Peyer's patch (tissue), 4 donors: Measurements from ENCODE around the gene UHRF1. TPM values are rescaled to one million over a fixed set of nuclear protein-coding genes. Genes with fewer than 3 reads are reported as not detected.

ENCODE experiments used
- DNase-seq, 3 donors: peaks; one replicate each; pipeline ENCODE4 v3.0.0-alpha.2; 2017 to 2019
- H3K27ac ChIP-seq, 4 donors: fragments of 200-600 bp; sonication (generic); one replicate each; pipeline ENCODE4 v1.5.1; 2016 to 2019
- H3K27me3 ChIP-seq, 2 donors: fragments of 200-600 bp; sonication (generic); one replicate each; pipeline ENCODE4 v1.5.1; 2019
- H3K36me3 ChIP-seq, 3 donors: fragments of 200-600 bp; sonication (generic); one replicate each; pipeline ENCODE4 v1.5.1; 2016 to 2019
- H3K4me1 ChIP-seq, 4 donors: fragments of 200-600 bp; sonication (generic); one replicate each; pipeline ENCODE4 v1.5.1; 2016 to 2019
- H3K4me3 ChIP-seq, 4 donors: fragments of 200-600 bp; sonication (generic); 1 replicate in 3 of 4; 2 replicates in 1 of 4; pipeline ENCODE4 v1.5.1; 2016 to 2019; ENCODE audit warnings: mild to moderate bottlenecking in 1 of 4
- H3K9me3 ChIP-seq, 4 donors: fragments of 200-600 bp; sonication (generic); one replicate each; pipeline ENCODE4 v1.5.1; 2016 to 2019; ENCODE audit warnings: mild to moderate bottlenecking in 1 of 4
- POLR2A ChIP-seq, 2 donors: fragments of 450-650 bp; IDR thresholded peaks; one replicate each; pipeline ENCODE4 v1.5.1; 2017; ENCODE audit warnings: antibody characterized with exemption in 2 of 2, mild to moderate bottlenecking in 2 of 2, moderate library complexity in 2 of 2
- total RNA-seq, 4 donors: library from RNA; depleted of rRNA; stranded (reverse); fragments of >200 nt; gene quantifications; one replicate each; pipeline ENCODE4 v1.1.0, GENCODE V29; 2016
- TF ChIP-seq, protein P1 (sequence below), 6 experiments: fragments of 450-650 bp in 4 of 6; fragments of 200-600 bp in 2 of 6; sonication (generic) in 1 of 6; IDR thresholded peaks; one replicate each; pipeline ENCODE4 v1.5.1; 2017 to 2019; ENCODE audit warnings: antibody characterized with exemption in 6 of 6, mild to moderate bottlenecking in 3 of 6, moderate library complexity in 1 of 6

UHRF1 gene
- total RNA-seq, 4 donors from 2014 or later, result 6.7 to 35.5 (median 8.0) TPM

DNA sequence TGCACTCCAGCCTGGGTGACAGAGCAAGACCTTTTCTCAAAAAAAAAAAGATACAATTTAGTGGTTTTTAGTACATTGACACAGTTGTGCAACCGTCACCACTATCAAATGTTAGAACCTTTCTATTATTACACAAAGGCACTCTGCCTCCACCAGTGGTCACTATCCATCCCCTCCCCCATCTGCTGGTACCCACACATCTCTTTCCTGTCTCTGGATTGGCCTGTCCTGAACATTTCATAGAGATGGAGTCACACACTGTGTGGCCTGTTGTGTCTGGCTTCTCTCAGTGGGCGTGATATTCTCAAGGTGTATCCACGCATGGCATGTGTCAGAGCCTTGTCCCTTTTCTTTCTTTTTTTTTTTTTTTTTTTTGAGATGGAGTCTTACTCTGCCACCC, 70.8 kb downstream of the UHRF1 start:
- DNase-seq, result no peak
- no peaks in the 10 kb centered on the region for H3K36me3 ChIP-seq
- H3K4me3 ChIP-seq, result no peak overlapping the region
- H3K27ac ChIP-seq, result no peak overlapping the region
- H3K9me3 ChIP-seq, result no peaks in the 10 kb centered on the region
- TF ChIP-seq, protein P1, sequence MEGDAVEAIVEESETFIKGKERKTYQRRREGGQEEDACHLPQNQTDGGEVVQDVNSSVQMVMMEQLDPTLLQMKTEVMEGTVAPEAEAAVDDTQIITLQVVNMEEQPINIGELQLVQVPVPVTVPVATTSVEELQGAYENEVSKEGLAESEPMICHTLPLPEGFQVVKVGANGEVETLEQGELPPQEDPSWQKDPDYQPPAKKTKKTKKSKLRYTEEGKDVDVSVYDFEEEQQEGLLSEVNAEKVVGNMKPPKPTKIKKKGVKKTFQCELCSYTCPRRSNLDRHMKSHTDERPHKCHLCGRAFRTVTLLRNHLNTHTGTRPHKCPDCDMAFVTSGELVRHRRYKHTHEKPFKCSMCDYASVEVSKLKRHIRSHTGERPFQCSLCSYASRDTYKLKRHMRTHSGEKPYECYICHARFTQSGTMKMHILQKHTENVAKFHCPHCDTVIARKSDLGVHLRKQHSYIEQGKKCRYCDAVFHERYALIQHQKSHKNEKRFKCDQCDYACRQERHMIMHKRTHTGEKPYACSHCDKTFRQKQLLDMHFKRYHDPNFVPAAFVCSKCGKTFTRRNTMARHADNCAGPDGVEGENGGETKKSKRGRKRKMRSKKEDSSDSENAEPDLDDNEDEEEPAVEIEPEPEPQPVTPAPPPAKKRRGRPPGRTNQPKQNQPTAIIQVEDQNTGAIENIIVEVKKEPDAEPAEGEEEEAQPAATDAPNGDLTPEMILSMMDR (IDR thresholded peaks at IDR 0.05), result no peak
- no peak for TF ChIP-seq POLR2A (IDR thresholded peaks at IDR 0.05)
- H3K27me3 ChIP-seq, result no peaks in the 10 kb centered on the region
- H3K4me1 ChIP-seq, result peaks cover 0 to 34% (median 0%) of the 10 kb centered on the region in 4 donors

DNA sequence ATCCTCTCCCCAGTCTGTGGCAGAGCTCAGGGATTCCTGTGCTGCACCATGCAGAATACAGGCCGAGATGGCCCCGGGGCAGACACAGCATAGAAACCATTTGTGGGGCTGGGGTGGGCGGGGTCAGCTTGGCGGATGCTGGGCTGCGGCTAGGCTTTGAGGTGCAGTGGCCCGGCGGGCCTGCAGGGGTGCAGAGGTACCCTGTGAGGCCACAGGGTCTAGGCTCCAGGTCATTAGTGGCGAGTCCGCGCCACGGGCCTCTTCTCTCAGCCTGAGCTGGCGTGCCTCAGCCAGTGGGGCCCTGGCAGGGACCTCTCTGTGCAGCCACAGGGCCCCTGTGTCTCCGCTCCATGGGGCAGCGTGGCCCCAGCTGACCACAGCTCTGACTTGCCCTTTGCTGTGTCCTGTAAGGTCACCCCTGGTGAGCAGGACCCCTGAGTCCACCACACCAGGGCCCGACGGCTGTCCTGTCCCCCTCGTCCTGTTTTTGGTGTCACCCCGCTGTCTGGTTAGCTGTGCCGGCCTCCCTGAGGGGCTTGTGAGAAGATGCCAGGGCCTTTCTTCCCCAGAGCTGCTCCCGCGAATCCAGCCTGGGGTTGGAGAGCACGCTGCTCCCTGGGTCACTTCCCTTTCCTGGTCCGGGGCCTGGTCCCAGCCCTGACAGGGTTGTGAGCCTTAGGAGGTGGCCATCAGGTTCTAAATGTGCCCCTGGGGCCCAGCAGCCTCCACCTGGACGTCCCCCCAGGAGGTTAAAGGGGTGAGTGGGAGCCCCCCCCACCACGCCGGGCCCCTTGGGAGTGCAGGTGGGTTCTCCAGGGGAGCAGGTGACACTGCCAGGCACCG, 71.8 kb downstream of the UHRF1 start:
- H3K4me1 ChIP-seq, result peaks cover 0 to 26% (median 0%) of the 10 kb centered on the region in 4 donors
- H3K9me3 ChIP-seq, result no peaks in the 10 kb centered on the region
- H3K36me3 ChIP-seq, result no peaks in the 10 kb centered on the region
- no peak overlapping the region for H3K4me3 ChIP-seq
- DNase-seq, result no peak
- H3K27ac ChIP-seq, result no peak overlapping the region
- TF ChIP-seq POLR2A (IDR thresholded peaks at IDR 0.05), result no peak
- TF ChIP-seq, protein P1 (IDR thresholded peaks at IDR 0.05), result no peak
- H3K27me3 ChIP-seq, result no peaks in the 10 kb centered on the region

DNA sequence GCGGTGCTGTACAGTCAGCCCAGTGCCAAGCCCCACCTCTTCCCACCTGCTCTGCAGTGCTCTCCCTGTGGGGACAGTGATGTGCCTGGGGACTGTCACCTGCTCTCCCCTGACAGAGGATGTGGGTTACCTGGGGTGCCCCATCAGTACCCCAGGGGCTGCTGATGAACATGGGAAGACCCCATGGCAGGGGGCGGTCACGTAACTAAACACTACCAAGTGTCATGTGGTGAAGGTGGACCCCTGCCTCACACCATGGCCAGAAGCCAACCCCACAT, 72.3 kb downstream of the UHRF1 start:
- DNase-seq, result no peak
- no peaks in the 10 kb centered on the region for H3K9me3 ChIP-seq
- TF ChIP-seq, protein P1 (IDR thresholded peaks at IDR 0.05), result no peak
- TF ChIP-seq POLR2A (IDR thresholded peaks at IDR 0.05), result no peak
- H3K4me3 ChIP-seq, result no peak overlapping the region
- peaks cover 0 to 26% (median 0%) of the 10 kb centered on the region in 4 donors for H3K4me1 ChIP-seq
- no peaks in the 10 kb centered on the region for H3K36me3 ChIP-seq
- H3K27me3 ChIP-seq, result no peaks in the 10 kb centered on the region
- no peak overlapping the region for H3K27ac ChIP-seq

DNA sequence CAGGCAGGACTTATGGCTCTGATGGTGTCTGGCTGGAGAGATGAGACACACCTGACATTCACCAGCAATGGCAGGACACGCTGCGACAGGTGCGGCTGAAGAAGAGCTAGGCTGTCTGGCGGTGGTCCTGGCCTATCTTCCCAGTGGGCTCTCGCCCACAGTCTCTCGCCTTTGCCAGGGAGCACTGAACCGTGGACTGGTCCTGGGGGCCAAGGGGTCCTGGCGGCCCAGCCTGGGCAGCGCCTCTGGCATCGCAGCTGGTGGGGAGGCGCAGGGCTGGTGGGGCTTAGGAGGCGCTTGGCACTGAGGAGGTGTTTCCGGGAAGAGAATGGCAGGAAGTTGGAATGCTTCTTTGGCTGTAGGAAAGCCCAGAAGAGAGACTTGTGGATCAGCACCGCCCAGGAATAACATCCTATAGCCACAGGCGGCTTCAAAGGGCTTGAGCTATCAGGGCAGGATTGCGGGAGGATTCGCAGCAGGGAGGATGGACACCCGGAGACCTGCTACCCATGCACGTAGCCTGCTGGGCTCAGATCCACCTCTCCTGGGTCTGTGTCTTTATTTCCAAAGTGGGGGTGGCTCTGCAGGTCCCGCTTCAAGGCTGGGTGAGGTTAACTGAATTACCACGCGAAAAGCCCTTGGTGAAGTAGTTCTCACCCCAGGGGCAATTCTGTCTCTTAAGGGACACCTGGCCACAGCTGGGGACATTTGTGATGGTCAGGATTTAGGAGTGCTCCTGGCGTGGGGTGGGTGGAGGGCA, 74.2 kb downstream of the UHRF1 start:
- TF ChIP-seq, protein P1 (IDR thresholded peaks at IDR 0.05), result no peak
- TF ChIP-seq POLR2A (IDR thresholded peaks at IDR 0.05), result no peak
- Histone ChIP-seq H3K27me3 (no peaks in the 10 kb centered on the region), H3K9me3 (no peaks in the 10 kb centered on the region), H3K4me1 (peaks cover 0 to 15% (median 0%) of the 10 kb centered on the region in 4 donors), H3K4me3 (no peak overlapping the region), H3K27ac (no peak overlapping the region), H3K36me3 (no peaks in the 10 kb centered on the region)
- no peak for DNase-seq

DNA sequence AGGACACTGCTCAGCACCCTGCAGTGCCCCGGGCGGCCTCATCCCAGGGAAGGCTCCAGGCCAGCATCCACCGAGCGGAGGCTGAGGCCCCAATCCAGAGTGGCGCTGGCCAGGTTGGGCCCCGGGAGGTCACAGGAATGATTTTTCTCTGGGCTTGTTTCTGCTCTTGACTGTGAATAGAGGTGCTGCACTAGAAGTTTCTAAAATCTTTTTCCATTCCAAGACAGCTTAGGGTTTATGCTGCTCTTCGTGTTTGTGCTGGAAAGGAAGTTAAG, 74.7 kb downstream of the UHRF1 start:
- Histone ChIP-seq H3K27me3 (no peaks in the 10 kb centered on the region), H3K9me3 (no peaks in the 10 kb centered on the region), H3K4me1 (peaks cover 0 to 9% (median 0%) of the 10 kb centered on the region in 4 donors), H3K27ac (no peak overlapping the region), H3K36me3 (no peaks in the 10 kb centered on the region), H3K4me3 (no peak overlapping the region)
- DNase-seq, result no peak
- no peak for TF ChIP-seq POLR2A (IDR thresholded peaks at IDR 0.05)
- TF ChIP-seq, protein P1 (IDR thresholded peaks at IDR 0.05), result no peak
